HepG2 (cell line): Measurements from ENCODE around the gene GRIK2. TPM values are rescaled to one million over a fixed set of nuclear protein-coding genes. Genes with fewer than 3 reads are reported as not detected.

Experiments
- ATAC-seq: fragments of 200-7000 bp; cut with Tn5 transposase; 3 replicates; pipeline ENCODE4 v1.9.1; 2020; ENCODE audit warnings: mild to moderate bottlenecking, moderate library complexity
- BruUV-seq: library from RNA; stranded (reverse); fragments of 400-500 nt; replicated peaks from 2 replicates; lab custom pipeline; 2021; lab: Mats Ljungman, UMichigan
- CTCF ChIA-PET: fragments of 300-600 bp; formaldehyde crosslinking; extraction: SDS; loops from one replicate; lab custom pipeline; 2021; ENCODE audit warnings: low total read pairs, inconsistent platforms, low intra/inter-chr PET ratio; lab: Yijun Ruan, JAX
- POLR2A ChIA-PET: fragments of 350-600 bp; sonication (Branson Sonifier 250); formaldehyde crosslinking; loops from one replicate; lab custom pipeline; 2020; ENCODE audit warnings: antibody characterized with exemption, inconsistent platforms; lab: Yijun Ruan, JAX
- DNase-seq: peaks from one replicate; pipeline ENCODE4 v3.0.0-alpha.2; 2015; ENCODE audit warnings: low spot score
- FAIRE-seq: peaks from 3 replicates; lab custom pipeline; 2011; peaks lifted over from hg19 to GRCh38; lab: Jason Lieb, UNC
- H2AFZ ChIP-seq: one replicate; pipeline ENCODE4 v1.6.1; 2011; ENCODE audit warnings: low read length, inconsistent platforms
- H3K27ac ChIP-seq: fragments of 300-600 bp; 3 replicates; pipeline ENCODE4 v1.8.0; 2011; ENCODE audit warnings: mixed run types, mild to moderate bottlenecking, mixed read lengths, low read length, inconsistent platforms; ENCODE audit not compliant: insufficient read depth; ENCODE audit errors: extremely low read length
- H3K27me3 ChIP-seq, 2 experiments: fragments of 200-600 bp in 1 of 2; 2 replicates in 1 of 2; 3 replicates in 1 of 2; pipeline versions ENCODE4 v1.6.0 to v1.8.0; 2011; ENCODE audit warnings: low read length in 2 of 2, mild to moderate bottlenecking in 2 of 2, moderate library complexity in 2 of 2, inconsistent platforms in 1 of 2; ENCODE audit not compliant: insufficient read depth in 2 of 2, control insufficient read depth in 1 of 2
- H3K36me3 ChIP-seq, 2 experiments: fragments of 200-600 bp in 1 of 2; replicated peaks in 1 of 2; 2 replicates in 1 of 2; 3 replicates in 1 of 2; pipeline versions ENCODE4 v1.5.1 to v1.8.0; 2011; ENCODE audit warnings: low read length in 2 of 2, inconsistent platforms in 1 of 2; ENCODE audit not compliant: insufficient read depth in 2 of 2, control insufficient read depth in 1 of 2
- H3K4me1 ChIP-seq: 2 replicates; pipeline ENCODE4 v1.5.1; 2012; ENCODE audit warnings: low read length, inconsistent platforms; ENCODE audit not compliant: insufficient read depth
- H3K4me2 ChIP-seq: 2 replicates; pipeline ENCODE4 v1.6.0; 2011; ENCODE audit warnings: low read depth, low read length, inconsistent platforms
- H3K4me3 ChIP-seq, 3 experiments: fragments of 200-600 bp in 1 of 3; sonication (generic), shearing (Covaris generic) in 1 of 3; replicated peaks in 1 of 3; 2 replicates each; pipeline ENCODE4 v1.5.1; 2011 to 2016; ENCODE audit warnings: low read length in 3 of 3, inconsistent platforms in 2 of 3, low read depth in 2 of 3, mild to moderate bottlenecking in 2 of 3, control low read depth in 1 of 3, mixed read lengths in 1 of 3; ENCODE audit not compliant: insufficient read depth in 1 of 3
- H3K79me2 ChIP-seq: one replicate; pipeline ENCODE4 v1.6.1; 2011; ENCODE audit warnings: low read length, inconsistent platforms; ENCODE audit not compliant: insufficient read depth
- H3K9ac ChIP-seq: 2 replicates; pipeline ENCODE4 v1.6.0; 2011; ENCODE audit warnings: mild to moderate bottlenecking, low read depth, low read length, inconsistent platforms; ENCODE audit not compliant: insufficient read depth
- H3K9me3 ChIP-seq: 2 replicates; pipeline ENCODE4 v1.5.1; 2012; ENCODE audit warnings: mild to moderate bottlenecking, low read length
- H4K20me1 ChIP-seq: 2 replicates; pipeline ENCODE4 v1.6.0; 2011; ENCODE audit warnings: inconsistent platforms, mild to moderate bottlenecking, low read length, moderate library complexity; ENCODE audit not compliant: insufficient read depth
- ARHGAP35 ChIP-seq: sonication (generic); formaldehyde crosslinking; IDR thresholded peaks from 2 replicates; pipeline ENCODE4 v1.9.0; 2022; ENCODE audit warnings: mild to moderate bottlenecking, inconsistent platforms, moderate library complexity, missing genetic modification reagents, borderline replicate concordance
- HOXA5 ChIP-seq: sonication (generic); formaldehyde crosslinking; IDR thresholded peaks from 2 replicates; pipeline ENCODE4 v1.4.0; 2020; ENCODE audit warnings: missing genetic modification reagents
- MED13 ChIP-seq: sonication (generic); formaldehyde crosslinking; IDR thresholded peaks from 2 replicates; pipeline ENCODE4 v1.5.0; 2020; ENCODE audit warnings: missing genetic modification reagents
- NAIF1 ChIP-seq: sonication (generic); formaldehyde crosslinking; IDR thresholded peaks from 2 replicates; pipeline ENCODE4 v1.5.0; 2020; ENCODE audit warnings: mild to moderate bottlenecking, missing genetic modification reagents, borderline replicate concordance
- PHF21A ChIP-seq: sonication (generic); formaldehyde crosslinking; IDR thresholded peaks from 2 replicates; pipeline ENCODE4 v1.5.0; 2020; ENCODE audit warnings: mild to moderate bottlenecking, missing genetic modification reagents
- PRDM4 ChIP-seq: sonication (generic); formaldehyde crosslinking; IDR thresholded peaks from 2 replicates; pipeline ENCODE4 v1.9.0; 2021; ENCODE audit warnings: missing genetic modification reagents, borderline replicate concordance
- RARG ChIP-seq: sonication (generic); formaldehyde crosslinking; IDR thresholded peaks from 2 replicates; pipeline ENCODE4 v1.4.0; 2020; ENCODE audit warnings: low read depth, mild to moderate bottlenecking, missing genetic modification reagents
- RFXANK ChIP-seq: IDR thresholded peaks from 2 replicates; pipeline ENCODE4 v1.6.1; 2016
- SOX5 ChIP-seq: IDR thresholded peaks from 2 replicates; pipeline ENCODE4 v1.6.1; 2016; ENCODE audit warnings: borderline replicate concordance
- SP1 ChIP-seq, 2 experiments: fragments of 450-650 bp in 1 of 2; sonication (generic) in 1 of 2; formaldehyde crosslinking in 1 of 2; IDR thresholded peaks; 2 replicates each; pipeline versions ENCODE4 v1.4.0 to v1.6.1; 2016 to 2020; ENCODE audit warnings: missing genetic modification reagents in 1 of 2
- THYN1 ChIP-seq: sonication (generic); formaldehyde crosslinking; IDR thresholded peaks from 2 replicates; pipeline ENCODE4 v1.8.1; 2023; ENCODE audit warnings: low read depth, mild to moderate bottlenecking, moderate library complexity, missing genetic modification reagents, borderline replicate concordance
- ZFP1 ChIP-seq: IDR thresholded peaks from 2 replicates; pipeline ENCODE4 v1.6.1; 2016
- ZKSCAN8 ChIP-seq: IDR thresholded peaks from 2 replicates; pipeline ENCODE4 v1.6.1; 2016; ENCODE audit warnings: borderline replicate concordance, missing genetic modification reagents, missing compliant biosample characterization
- ZMAT5 ChIP-seq: sonication (generic); formaldehyde crosslinking; IDR thresholded peaks from 2 replicates; pipeline ENCODE4 v1.5.0; 2020; ENCODE audit warnings: mild to moderate bottlenecking, low read depth, missing genetic modification reagents, borderline replicate concordance
- ZNF253 ChIP-seq: sonication (generic); formaldehyde crosslinking; IDR thresholded peaks from 2 replicates; pipeline ENCODE4 v1.8.0; 2022; ENCODE audit warnings: mild to moderate bottlenecking, missing genetic modification reagents, borderline replicate concordance
- ZNF263 ChIP-seq: sonication (generic); formaldehyde crosslinking; IDR thresholded peaks from 2 replicates; pipeline ENCODE4 v1.4.0; 2020; ENCODE audit warnings: missing genetic modification reagents
- WGBS: methylation state at CpG from one replicate; pipeline ENCODE4 v1.1.6; 2017; ENCODE audit warnings: low lambda C conversion rate; 5-methylcytosine and 5-hydroxymethylcytosine counted together
- in situ Hi-C: cut with HindIII; loops from 2 replicates; pipeline ENCODE4 v1.10.0; 2017; ENCODE audit warnings: low pct_unique_long_range_greater_than_20kb; ENCODE audit not compliant: extremely low pct_ligation_motif_present
- intact Hi-C: fragments of 100-400 bp; cut with micrococcal nuclease; formaldehyde crosslinking; loops from one replicate; pipeline ENCODE4 v1.10.0; 2022; ENCODE audit not compliant: unreplicated experiment
- polyA plus RNA-seq, 8 experiments: library from polyadenylated mRNA; depleted of rRNA in 3 of 8; stranded (reverse) in 7 of 8; unstranded in 1 of 8; fragments of >200 nt; fragmentation: Illumina TruSeq in 4 of 8; extraction: Trizol in 4 of 8; gene quantifications; 2 replicates each; pipeline versions ENCODE4 v1.2.1 to v1.2.3, GENCODE V29; 2011 to 2016; ENCODE audit warnings: low read depth in 4 of 8, missing spikeins in 1 of 8, mixed read lengths in 1 of 8; ENCODE audit not compliant: insufficient read depth in 1 of 8
- total RNA-seq, 5 experiments: library from RNA; depleted of rRNA; stranded (reverse); fragments of >200 nt; fragmentation: Illumina TruSeq; extraction: Trizol; gene quantifications; 2 replicates each; pipeline ENCODE4 v1.2.3, GENCODE V29; 2016; ENCODE audit warnings: low read depth in 1 of 5
- TF ChIP-seq, protein P1 (sequence below), 2 experiments: sonication (generic) in 1 of 2; formaldehyde crosslinking in 1 of 2; IDR thresholded peaks; 2 replicates each; pipeline versions ENCODE4 v1.6.1 to v1.9.0; 2014 to 2022; ENCODE audit warnings: antibody characterized with exemption in 1 of 2, borderline replicate concordance in 1 of 2, inconsistent platforms in 1 of 2, low read depth in 1 of 2, missing genetic modification reagents in 1 of 2

The GRIK2 gene
- total and polyA plus RNA-seq, 2 of the 13 experiments (the other 11 are each of a cell fraction or from before 2014, with no cell fraction given), result not detected

- TF ChIP-seq ZMAT5 (CRISPR knock-in tag) (no peak), NAIF1 (CRISPR knock-in tag) (no peak), SP1 (IDR thresholded peaks at IDR 0.05) (no peak), SP1 (CRISPR knock-in tag; IDR thresholded peaks at IDR 0.05) (no peak), RARG (CRISPR knock-in tag) (no peak), RFXANK (CRISPR knock-in tag) (no peak), ZKSCAN8 (no peak), ARHGAP35 (CRISPR knock-in tag) (no peak), HOXA5 (CRISPR knock-in tag) (no peak), ZNF263 (CRISPR knock-in tag) (no peak), ZNF253 (CRISPR knock-in tag) (no peak), PHF21A (CRISPR knock-in tag) (no peak), MED13 (CRISPR knock-in tag) (no peak)
Observed at GRCh38 chr6:101528801-101529200, 135.3 kb downstream of the GRIK2 start (continued).

DNA sequence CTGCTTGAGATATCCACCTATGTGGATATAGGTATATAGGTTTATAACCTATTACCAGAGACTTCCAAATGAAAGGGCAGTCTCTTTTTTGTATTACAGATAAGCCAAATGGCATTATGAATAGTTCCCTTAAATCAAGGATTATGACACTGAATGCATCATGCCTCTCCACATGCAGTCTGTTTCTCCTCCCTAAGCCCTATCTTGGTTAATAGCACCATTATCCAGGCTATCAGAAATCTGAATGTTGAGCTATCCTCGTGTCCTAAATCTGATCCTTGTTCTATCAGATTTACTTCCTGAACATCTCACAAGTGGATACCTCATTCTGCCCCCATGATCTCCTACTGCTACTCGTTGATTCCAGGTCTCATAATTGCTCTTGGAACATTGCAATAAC lies 138.0 kb downstream of the GRIK2 start:
- no peak overlapping the region for H2AFZ ChIP-seq
- H4K20me1 ChIP-seq, result no peaks in the 10 kb centered on the region
- H3K9me3 ChIP-seq, result no peaks in the 10 kb centered on the region
- ChIA-PET CTCF (no interaction called here), POLR2A (no interaction called here)
- no peak for ATAC-seq
- in situ Hi-C loops (no loop called here), intact Hi-C loops (no loop called here)
- H3K36me3 ChIP-seq, result no peaks in the 10 kb centered on the region
- H3K27ac ChIP-seq, result no peak overlapping the region
- BruUV-seq, result no TSS peak
- H3K4me1 ChIP-seq, result no peaks in the 10 kb centered on the region
- no peaks in the 10 kb centered on the region for H3K79me2 ChIP-seq
- no peak overlapping the region for H3K4me2 ChIP-seq
- H3K27me3 ChIP-seq, result no peaks in the 10 kb centered on the region
- no peak for FAIRE-seq
- WGBS, result 0% methylated on average over 2 of the region's 2 CpGs
- H3K9ac ChIP-seq, result no peak overlapping the region
- H3K4me3 ChIP-seq, result no peak overlapping the region
- no peak for DNase-seq
- TF ChIP-seq, protein P1, sequence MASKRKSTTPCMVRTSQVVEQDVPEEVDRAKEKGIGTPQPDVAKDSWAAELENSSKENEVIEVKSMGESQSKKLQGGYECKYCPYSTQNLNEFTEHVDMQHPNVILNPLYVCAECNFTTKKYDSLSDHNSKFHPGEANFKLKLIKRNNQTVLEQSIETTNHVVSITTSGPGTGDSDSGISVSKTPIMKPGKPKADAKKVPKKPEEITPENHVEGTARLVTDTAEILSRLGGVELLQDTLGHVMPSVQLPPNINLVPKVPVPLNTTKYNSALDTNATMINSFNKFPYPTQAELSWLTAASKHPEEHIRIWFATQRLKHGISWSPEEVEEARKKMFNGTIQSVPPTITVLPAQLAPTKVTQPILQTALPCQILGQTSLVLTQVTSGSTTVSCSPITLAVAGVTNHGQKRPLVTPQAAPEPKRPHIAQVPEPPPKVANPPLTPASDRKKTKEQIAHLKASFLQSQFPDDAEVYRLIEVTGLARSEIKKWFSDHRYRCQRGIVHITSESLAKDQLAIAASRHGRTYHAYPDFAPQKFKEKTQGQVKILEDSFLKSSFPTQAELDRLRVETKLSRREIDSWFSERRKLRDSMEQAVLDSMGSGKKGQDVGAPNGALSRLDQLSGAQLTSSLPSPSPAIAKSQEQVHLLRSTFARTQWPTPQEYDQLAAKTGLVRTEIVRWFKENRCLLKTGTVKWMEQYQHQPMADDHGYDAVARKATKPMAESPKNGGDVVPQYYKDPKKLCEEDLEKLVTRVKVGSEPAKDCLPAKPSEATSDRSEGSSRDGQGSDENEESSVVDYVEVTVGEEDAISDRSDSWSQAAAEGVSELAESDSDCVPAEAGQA (IDR thresholded peaks at IDR 0.05; ENCODE audit: low read depth), result no peak
- TF ChIP-seq, protein P1 (CRISPR knock-in tag; IDR thresholded peaks at IDR 0.05; ENCODE audit: borderline replicate concordance), result no peak
- TF ChIP-seq SOX5 (CRISPR knock-in tag) (no peak), PRDM4 (CRISPR knock-in tag) (no peak), ZFP1 (no peak), THYN1 (CRISPR knock-in tag) (no peak)
